ENCODE results near the gene GRM4. TPM values are rescaled to one million over a fixed set of nuclear protein-coding genes. Genes with fewer than 3 reads are reported as not detected.

The GRM4 gene
- total RNA-seq, 4 donors from 2014 or later: 0.35 to 2.2 TPM; not detected in 2

- Histone ChIP-seq H3K27me3 (peaks cover 0 to 3% of the 10 kb centered on the region in 2 donors), H3K4me3 (no peak overlapping the region)
- DNase-seq: no peak
Observed at GRCh38 chr6:34096193-34096592, 49.7 kb downstream of the GRM4 start.

GRCh38 chr6:34095741-34096140 is 50.1 kb downstream of the GRM4 start:
- intact Hi-C loops (cut with DNase I; ENCODE audit: low total_unique reads): no loop called here
- Histone ChIP-seq H3K27me3 (peaks cover 0 to 3% of the 10 kb centered on the region in 2 donors), H3K27ac (no peak overlapping the region), H3K4me3 (no peak overlapping the region), H3K9me3 (no peaks in the 10 kb centered on the region), H3K36me3 (no peaks in the 10 kb centered on the region), H3K4me1 (no peaks in the 10 kb centered on the region)
- DNase-seq: no peak
- TF ChIP-seq POLR2A (IDR thresholded peaks at IDR 0.05): no peak
- TF ChIP-seq CTCF (IDR thresholded peaks at IDR 0.05): no peak

More at GRCh38 chr6:34096193-34096592, 49.7 kb downstream of the GRM4 start:
- Histone ChIP-seq H3K4me1 (no peaks in the 10 kb centered on the region), H3K9me3 (no peaks in the 10 kb centered on the region), H3K36me3 (no peaks in the 10 kb centered on the region), H3K27ac (no peak overlapping the region)
- intact Hi-C loops (cut with DNase I; ENCODE audit: low total_unique reads): no loop called here
- no peak for TF ChIP-seq CTCF (IDR thresholded peaks at IDR 0.05)
- no peak for TF ChIP-seq POLR2A (IDR thresholded peaks at IDR 0.05)

- Histone ChIP-seq H3K27ac (no peak overlapping the region), H3K36me3 (no peaks in the 10 kb centered on the region), H3K4me3 (no peak overlapping the region), H3K27me3 (peaks cover 0 to 3% of the 10 kb centered on the region in 2 donors), H3K9me3 (no peaks in the 10 kb centered on the region), H3K4me1 (no peaks in the 10 kb centered on the region)
- TF ChIP-seq CTCF (IDR thresholded peaks at IDR 0.05): no peak
- TF ChIP-seq POLR2A (IDR thresholded peaks at IDR 0.05): no peak
- no peak for DNase-seq
- intact Hi-C loops (cut with DNase I; ENCODE audit: low total_unique reads): no loop called here
Observed at GRCh38 chr6:34095136-34095505, 50.8 kb downstream of the GRM4 start.

GRCh38 chr6:34094474-34095135 is 51.3 kb downstream of the GRM4 start:
- Histone ChIP-seq H3K4me3 (no peak overlapping the region), H3K4me1 (no peaks in the 10 kb centered on the region), H3K27ac (no peak overlapping the region), H3K36me3 (no peaks in the 10 kb centered on the region), H3K9me3 (no peaks in the 10 kb centered on the region), H3K27me3 (peaks cover 0 to 3% of the 10 kb centered on the region in 2 donors)
- DNase-seq: no peak
- TF ChIP-seq POLR2A (IDR thresholded peaks at IDR 0.05) (no peak), CTCF (IDR thresholded peaks at IDR 0.05) (no peak)
- intact Hi-C loops (cut with DNase I; ENCODE audit: low total_unique reads): no loop called here

- no peaks in the 10 kb centered on the region for H3K4me1 ChIP-seq
- H3K36me3 ChIP-seq: no peaks in the 10 kb centered on the region
- H3K27ac ChIP-seq: no peak overlapping the region
- peaks cover 0 to 3% of the 10 kb centered on the region in 2 donors for H3K27me3 ChIP-seq
- H3K4me3 ChIP-seq: no peak overlapping the region
- TF ChIP-seq POLR2A (IDR thresholded peaks at IDR 0.05) (no peak), CTCF (IDR thresholded peaks at IDR 0.05) (no peak)
- intact Hi-C loops (cut with DNase I; ENCODE audit: low total_unique reads): no loop called here
- DNase-seq: no peak
- no peaks in the 10 kb centered on the region for H3K9me3 ChIP-seq
Observed at GRCh38 chr6:34093854-34094430, 51.9 kb downstream of the GRM4 start.

Measured in uterus (tissue), 4 donors.